B cell (primary cell): ENCODE results near the gene CEPT1. TPM values are rescaled to one million over a fixed set of nuclear protein-coding genes. Genes with fewer than 3 reads are reported as not detected.
A peak's percentile ranks its signal among the peaks of the same experiment; 100 is the strongest.

Experiments used
- ATAC-seq: fragments of 200-7000 bp; cut with Tn5 transposase; one replicate; pipeline ENCODE4 v1.10.0; 2021; ENCODE audit warnings: low read depth, mild to moderate bottlenecking, moderate number of reproducible peaks, moderate library complexity
- CTCF ChIA-PET: fragments of 350-600 bp; sonication (Branson Sonifier 250); formaldehyde crosslinking; loops from one replicate; lab custom pipeline; 2021; ENCODE audit warnings: antibody characterized with exemption, inconsistent platforms; lab: Charles Lee
- POLR2A ChIA-PET: fragments of 350-600 bp; sonication (Branson Sonifier 250); formaldehyde crosslinking; loops from one replicate; lab custom pipeline; 2021; ENCODE audit warnings: antibody characterized with exemption; lab: Charles Lee
- DNase-seq: peaks from one replicate; pipeline ENCODE4 v3.0.0; 2013
- H2AFZ ChIP-seq: 2 replicates; pipeline ENCODE4 v1.6.1; 2012; ENCODE audit warnings: mild to moderate bottlenecking, low read depth, low read length; ENCODE audit not compliant: insufficient read depth, poor library complexity, severe bottlenecking
- H3K27ac ChIP-seq, 2 donors: 1 replicate in 1 of 2; 2 replicates in 1 of 2; pipeline ENCODE4 v1.5.1; 2012 to 2013; ENCODE audit warnings: low read length in 2 of 2, mild to moderate bottlenecking in 2 of 2, moderate library complexity in 1 of 2
- H3K27me3 ChIP-seq, 4 experiments: fragments of 200-600 bp in 1 of 4; sonication (generic) in 1 of 4; replicated peaks in 1 of 4; 1 replicate in 2 of 4; 2 replicates in 2 of 4; pipeline versions ENCODE4 v1.6.1 to v1.7.0; 2013 to 2016; ENCODE audit warnings: low read length in 3 of 4, mild to moderate bottlenecking in 2 of 4, mixed read lengths in 1 of 4, moderate library complexity in 1 of 4; ENCODE audit not compliant: insufficient read depth in 4 of 4, control insufficient read depth in 3 of 4; ENCODE audit errors: control extremely low read depth in 1 of 4
- H3K36me3 ChIP-seq, 2 experiments: replicated peaks in 1 of 2; 1 replicate in 1 of 2; 2 replicates in 1 of 2; pipeline versions ENCODE4 v1.6.1 to v1.7.1; 2013; ENCODE audit warnings: low read length in 1 of 2; ENCODE audit not compliant: insufficient read depth in 2 of 2, control insufficient read depth in 1 of 2; ENCODE audit errors: control extremely low read depth in 1 of 2, extremely low read depth in 1 of 2
- H3K4me1 ChIP-seq, 2 donors: fragments of 200-600 bp in 1 of 2; sonication (generic) in 1 of 2; 1 replicate in 1 of 2; 2 replicates in 1 of 2; pipeline versions ENCODE4 v1.5.1 to v1.6.1; 2013 to 2017; ENCODE audit warnings: low read length in 2 of 2; ENCODE audit not compliant: control insufficient read depth in 2 of 2, insufficient read depth in 2 of 2
- H3K4me2 ChIP-seq: replicated peaks from 2 replicates; pipeline ENCODE3; 2012; ENCODE audit warnings: mild to moderate bottlenecking, low read depth, low read length; ENCODE audit not compliant: poor library complexity, severe bottlenecking
- H3K4me3 ChIP-seq, 5 experiments: fragments of 200-600 bp in 1 of 5; sonication (generic) in 1 of 5; 1 replicate in 3 of 5; 2 replicates in 2 of 5; pipeline versions ENCODE4 v1.5.1 to v1.7.0; 2011 to 2016; ENCODE audit warnings: low read length in 4 of 5, mild to moderate bottlenecking in 4 of 5, low read depth in 2 of 5, control low read depth in 1 of 5, moderate library complexity in 1 of 5; ENCODE audit not compliant: insufficient read depth in 1 of 5; ENCODE audit errors: control extremely low read depth in 1 of 5, extremely low read depth in 1 of 5
- H3K79me2 ChIP-seq: fragments of 200-600 bp; sonication (generic); one replicate; pipeline ENCODE4 v1.6.0; 2016; ENCODE audit warnings: low read length; ENCODE audit not compliant: control insufficient read depth, insufficient read depth
- H3K9ac ChIP-seq: fragments of 200-600 bp; sonication (generic); 2 replicates; pipeline ENCODE4 v1.6.1; 2017; ENCODE audit warnings: mild to moderate bottlenecking, low read length, moderate library complexity
- H3K9me3 ChIP-seq, 3 donors: one replicate each; pipeline versions ENCODE4 v1.6.1 to v1.7.1; 2013; ENCODE audit warnings: low read length in 2 of 3; ENCODE audit not compliant: control insufficient read depth in 2 of 3, insufficient read depth in 1 of 3; ENCODE audit errors: control extremely low read depth in 1 of 3
- H4K20me1 ChIP-seq: 2 replicates; pipeline ENCODE4 v1.6.0; 2012; ENCODE audit warnings: mild to moderate bottlenecking, low read length; ENCODE audit not compliant: insufficient read depth, control insufficient read depth, poor library complexity, severe bottlenecking
- H3K27ac Mint-ChIP-seq: one replicate; pipeline ENCODE4 v1.8.0; 2021; ENCODE audit warnings: mixed read lengths
- H3K27me3 Mint-ChIP-seq: one replicate; pipeline ENCODE4 v1.8.0; 2021; ENCODE audit warnings: mixed read lengths
- H3K4me1 Mint-ChIP-seq: one replicate; pipeline ENCODE4 v1.8.0; 2021; ENCODE audit warnings: mixed read lengths
- H3K4me3 Mint-ChIP-seq: one replicate; pipeline ENCODE4 v1.8.0; 2021; ENCODE audit warnings: mixed read lengths
- H3K9me3 Mint-ChIP-seq: one replicate; pipeline ENCODE4 v1.8.0; 2022; ENCODE audit warnings: mixed read lengths; ENCODE audit not compliant: insufficient read depth
- CTCF ChIP-seq: fragments of 200-600 bp; IDR thresholded peaks from one replicate; pipeline ENCODE4 v1.8.0; 2022; ENCODE audit warnings: antibody characterized with exemption, mild to moderate bottlenecking
- EZH2 ChIP-seq: IDR thresholded peaks from 2 replicates; pipeline ENCODE4 v1.6.1; 2012; ENCODE audit warnings: borderline replicate concordance, low read depth, mild to moderate bottlenecking, moderate library complexity, low read length; ENCODE audit not compliant: insufficient read depth, poor library complexity, severe bottlenecking
- WGBS: methylation state at CpG from one replicate; pipeline ENCODE4 v1.1.5; 2013; ENCODE audit warnings: missing lambda C conversion rate; ENCODE audit not compliant: insufficient coverage; 5-methylcytosine and 5-hydroxymethylcytosine counted together
- intact Hi-C: fragments of 100-400 bp; cut with micrococcal nuclease; formaldehyde crosslinking; loops from one replicate; pipeline ENCODE4 v1.10.0; 2022
- polyA plus RNA-seq: library from polyadenylated mRNA; depleted of rRNA; stranded (reverse); fragments of >200 nt; gene quantifications from 2 replicates; pipeline ENCODE4 v1.2.3, GENCODE V29; 2012
- total RNA-seq, 2 donors: library from RNA; stranded (reverse); fragments of 120-200 nt in 1 of 2; gene quantifications; 1 replicate in 1 of 2; 2 replicates in 1 of 2; pipeline versions ENCODE4 v1.2.3 to v1.2.4, GENCODE V29; 2013 to 2022

CEPT1 gene
- total and polyA plus RNA-seq, 2 donors (not counting 1 experiment from before 2014, with no cell fraction given): 47.1 to 83.5 TPM

- Mint-ChIP-seq H3K27me3 (no peaks in the 10 kb centered on the region), H3K4me1 (peaks cover 45% of the 10 kb centered on the region), H3K27ac (peak overlapping the region; percentile 32), H3K9me3 (no peaks in the 10 kb centered on the region), H3K4me3 (no peak overlapping the region)
- peak overlapping the region in 1 of 2 donors; percentile 70 for H3K27ac ChIP-seq
- H4K20me1 ChIP-seq: no peaks in the 10 kb centered on the region
- no peaks in the 10 kb centered on the region for H3K27me3 ChIP-seq
- H3K4me2 ChIP-seq: no peak overlapping the region
- H3K9ac ChIP-seq: no peak overlapping the region
- H3K9me3 ChIP-seq: no peaks in the 10 kb centered on the region
- DNase-seq: no peak
- peaks cover 47% of the 10 kb centered on the region for H3K79me2 ChIP-seq
- TF ChIP-seq EZH2: no peak
- no peak for TF ChIP-seq CTCF
- H3K4me3 ChIP-seq: no peak overlapping the region
- peaks cover 9 to 28% of the 10 kb centered on the region in 2 donors for H3K4me1 ChIP-seq
- POLR2A ChIA-PET: interaction anchor here (1.5 kb wide), 1 partner anchor 30 kb away, joined by 3 read pairs; no protein-coding TSS in a partner anchor
- CTCF ChIA-PET: interaction anchor here (0.7 to 1.9 kb wide), 3 partner anchors 13 to 143 kb away, joined by 3 to 7 read pairs (median 5); no protein-coding TSS in a partner anchor
- intact Hi-C loops: no loop called here
- peaks cover 7 to 65% of the 10 kb centered on the region in 2 experiments for H3K36me3 ChIP-seq
- ATAC-seq: no peak
- no peak overlapping the region for H2AFZ ChIP-seq
Observed at GRCh38 chr1:111174070-111174469, 34.0 kb downstream of the CEPT1 start.

GRCh38 chr1:111175349-111175748 lies 35.3 kb downstream of the CEPT1 start:
- no peak for ATAC-seq
- TF ChIP-seq CTCF: no peak
- TF ChIP-seq EZH2: no peak
- no peaks in the 10 kb centered on the region for H4K20me1 ChIP-seq
- peak overlapping the region in 1 of 2 donors; percentile 43 for H3K27ac ChIP-seq
- no peaks in the 10 kb centered on the region for H3K9me3 Mint-ChIP-seq
- no peak overlapping the region for H3K4me3 ChIP-seq
- H3K79me2 ChIP-seq: peaks cover 51% of the 10 kb centered on the region
- H3K36me3 ChIP-seq: peaks cover 3 to 67% of the 10 kb centered on the region in 2 experiments
- ChIA-PET POLR2A (no interaction called here), CTCF (interaction anchor here (0.6 kb wide), 1 partner anchor 32 kb away, joined by 3 read pairs; no protein-coding TSS in a partner anchor)
- no peaks in the 10 kb centered on the region for H3K27me3 ChIP-seq
- WGBS: no CpG with 5 or more reads among the region's 3 CpGs
- H3K4me2 ChIP-seq: no peak overlapping the region
- peaks cover 48% of the 10 kb centered on the region for H3K4me1 Mint-ChIP-seq
- no peaks in the 10 kb centered on the region for H3K27me3 Mint-ChIP-seq
- intact Hi-C loops: no loop called here
- no peaks in the 10 kb centered on the region for H3K9me3 ChIP-seq
- H3K9ac ChIP-seq: no peak overlapping the region
- DNase-seq: no peak
- H3K4me3 Mint-ChIP-seq: no peak overlapping the region
- peaks cover 9 to 28% of the 10 kb centered on the region in 2 donors for H3K4me1 ChIP-seq
- no peak overlapping the region for H3K27ac Mint-ChIP-seq
- H2AFZ ChIP-seq: no peak overlapping the region
